GM23248 (cell line): ENCODE data around the gene AMOTL1.

Experiments
- EZH2 ChIP-seq: fragments of 200-600 bp; sonication (generic); IDR thresholded peaks from 2 replicates; pipeline ENCODE4 v1.6.1; 2018; ENCODE audit warnings: antibody characterized with exemption, mild to moderate bottlenecking; ENCODE audit not compliant: insufficient read depth, poor library complexity, severe bottlenecking
- EZH2phosphoT487 ChIP-seq: fragments of 200-600 bp; sonication (generic); IDR thresholded peaks from 2 replicates; pipeline ENCODE4 v1.6.1; 2018; ENCODE audit warnings: antibody characterized with exemption, moderate library complexity, mild to moderate bottlenecking, low read depth; ENCODE audit not compliant: insufficient read depth

- TF ChIP-seq EZH2 = no peak
- no peak for TF ChIP-seq EZH2phosphoT487
These were observed 20.2 kb downstream of the AMOTL1 start for GRCh38 chr11:94788396-94788795.
